ENCODE results near the gene STK31. TPM values are rescaled to one million over a fixed set of nuclear protein-coding genes. Genes with fewer than 3 reads are reported as not detected.

STK31 gene
- polyA plus RNA-seq, 2 donors, result 0.05 to 1.1 TPM

- Histone ChIP-seq H3K27me3 (ENCODE audit: control insufficient read depth in 1 of 2, insufficient read depth in 2 of 2, low read length in 2 of 2) (no peaks in the 10 kb centered on the region), H3K9me3 (ENCODE audit: control insufficient read depth in 2 of 2, insufficient read depth in 1 of 2, low read depth in 1 of 2, low read length in 1 of 2) (no peaks in the 10 kb centered on the region), H3K27ac (ENCODE audit: low read depth in 2 of 2, low read length in 1 of 2) (peak overlapping the region in 1 of 2 donors; percentile 59), H3K4me3 (ENCODE audit: low read depth in 1 of 2, low read length in 2 of 2) (no peak overlapping the region), H3K4me1 (ENCODE audit: control insufficient read depth in 2 of 2, insufficient read depth in 2 of 2, low read length in 1 of 2) (no peaks in the 10 kb centered on the region), H3K36me3 (ENCODE audit: control insufficient read depth in 2 of 2, insufficient read depth in 2 of 2, low read length in 1 of 2) (peaks cover 0 to 2% of the 10 kb centered on the region in 2 donors)
- WGBS, 2 donors, result 28 to 31% methylated on average over 3 of the region's 3 CpGs
These were observed 24.3 kb upstream of the STK31 start for GRCh38 chr7:23685731-23686130.

- Histone ChIP-seq H3K27me3 (ENCODE audit: control insufficient read depth in 1 of 2, insufficient read depth in 2 of 2, low read length in 2 of 2) (no peaks in the 10 kb centered on the region), H3K27ac (ENCODE audit: low read depth in 2 of 2, low read length in 1 of 2) (no peak overlapping the region), H3K9me3 (ENCODE audit: control insufficient read depth in 2 of 2, insufficient read depth in 1 of 2, low read depth in 1 of 2, low read length in 1 of 2) (no peaks in the 10 kb centered on the region), H3K4me1 (ENCODE audit: control insufficient read depth in 2 of 2, insufficient read depth in 2 of 2, low read length in 1 of 2) (no peaks in the 10 kb centered on the region), H3K4me3 (ENCODE audit: low read depth in 1 of 2, low read length in 2 of 2) (no peak overlapping the region), H3K36me3 (ENCODE audit: control insufficient read depth in 2 of 2, insufficient read depth in 2 of 2, low read length in 1 of 2) (peaks cover 0 to 2% of the 10 kb centered on the region in 2 donors)
- 52 to 68% methylated on average over 2 of the region's 2 CpGs for WGBS, 2 donors
These were observed 23.0 kb upstream of the STK31 start for GRCh38 chr7:23687011-23687410.

GRCh38 chr7:23689165-23689564 is 20.9 kb upstream of the STK31 start:
- peaks cover 2 to 3% of the 10 kb centered on the region in 2 donors for H3K36me3 ChIP-seq (ENCODE audit: control insufficient read depth in 2 of 2, insufficient read depth in 2 of 2, low read length in 1 of 2)
- no peaks in the 10 kb centered on the region for H3K9me3 ChIP-seq (ENCODE audit: control insufficient read depth in 2 of 2, insufficient read depth in 1 of 2, low read depth in 1 of 2, low read length in 1 of 2)
- no peak overlapping the region for H3K4me3 ChIP-seq (ENCODE audit: low read depth in 1 of 2, low read length in 2 of 2)
- H3K27me3 ChIP-seq (ENCODE audit: control insufficient read depth in 1 of 2, insufficient read depth in 2 of 2, low read length in 2 of 2), result no peaks in the 10 kb centered on the region
- no peak overlapping the region for H3K27ac ChIP-seq (ENCODE audit: low read depth in 2 of 2, low read length in 1 of 2)
- no peaks in the 10 kb centered on the region for H3K4me1 ChIP-seq (ENCODE audit: control insufficient read depth in 2 of 2, insufficient read depth in 2 of 2, low read length in 1 of 2)
- 80 to 84% methylated on average over 4 of the region's 4 CpGs for WGBS, 2 donors

- H3K27ac ChIP-seq (ENCODE audit: low read depth in 2 of 2, low read length in 1 of 2), result peak overlapping the region; percentile 31 to 66
- no peak overlapping the region for H3K4me3 ChIP-seq (ENCODE audit: low read depth in 1 of 2, low read length in 2 of 2)
- 74 to 82% methylated on average over 4 of the region's 4 CpGs for WGBS, 2 donors
- H3K27me3 ChIP-seq (ENCODE audit: control insufficient read depth in 1 of 2, insufficient read depth in 2 of 2, low read length in 2 of 2), result no peaks in the 10 kb centered on the region
- peaks cover 2 to 3% of the 10 kb centered on the region in 2 donors for H3K36me3 ChIP-seq (ENCODE audit: control insufficient read depth in 2 of 2, insufficient read depth in 2 of 2, low read length in 1 of 2)
- no peaks in the 10 kb centered on the region for H3K9me3 ChIP-seq (ENCODE audit: control insufficient read depth in 2 of 2, insufficient read depth in 1 of 2, low read depth in 1 of 2, low read length in 1 of 2)
- H3K4me1 ChIP-seq (ENCODE audit: control insufficient read depth in 2 of 2, insufficient read depth in 2 of 2, low read length in 1 of 2), result no peaks in the 10 kb centered on the region
These were observed 18.7 kb upstream of the STK31 start for GRCh38 chr7:23691320-23691719.

- peaks cover 3 to 5% of the 10 kb centered on the region in 2 donors for H3K36me3 ChIP-seq (ENCODE audit: control insufficient read depth in 2 of 2, insufficient read depth in 2 of 2, low read length in 1 of 2)
- H3K27me3 ChIP-seq (ENCODE audit: control insufficient read depth in 1 of 2, insufficient read depth in 2 of 2, low read length in 2 of 2), result no peaks in the 10 kb centered on the region
These were observed 16.8 kb upstream of the STK31 start for GRCh38 chr7:23693224-23693623.

GRCh38 chr7:23696916-23697441 is 13.0 kb upstream of the STK31 start:
- Histone ChIP-seq H3K27ac (ENCODE audit: low read depth in 2 of 2, low read length in 1 of 2) (no peak overlapping the region), H3K36me3 (ENCODE audit: control insufficient read depth in 2 of 2, insufficient read depth in 2 of 2, low read length in 1 of 2) (peaks cover 3% of the 10 kb centered on the region in 2 donors)

More at GRCh38 chr7:23693224-23693623, 16.8 kb upstream of the STK31 start:
- H3K4me1 ChIP-seq (ENCODE audit: control insufficient read depth in 2 of 2, insufficient read depth in 2 of 2, low read length in 1 of 2), result no peaks in the 10 kb centered on the region
- no peak overlapping the region for H3K4me3 ChIP-seq (ENCODE audit: low read depth in 1 of 2, low read length in 2 of 2)
- H3K9me3 ChIP-seq (ENCODE audit: control insufficient read depth in 2 of 2, insufficient read depth in 1 of 2, low read depth in 1 of 2, low read length in 1 of 2), result no peaks in the 10 kb centered on the region
- H3K27ac ChIP-seq (ENCODE audit: low read depth in 2 of 2, low read length in 1 of 2), result no peak overlapping the region

GRCh38 chr7:23698822-23699221 is 11.2 kb upstream of the STK31 start:
- Histone ChIP-seq H3K36me3 (ENCODE audit: control insufficient read depth in 2 of 2, insufficient read depth in 2 of 2, low read length in 1 of 2) (peaks cover 3 to 8% of the 10 kb centered on the region in 2 donors), H3K27ac (ENCODE audit: low read depth in 2 of 2, low read length in 1 of 2) (no peak overlapping the region), H3K4me3 (ENCODE audit: low read depth in 1 of 2, low read length in 2 of 2) (no peak overlapping the region), H3K27me3 (ENCODE audit: control insufficient read depth in 1 of 2, insufficient read depth in 2 of 2, low read length in 2 of 2) (no peaks in the 10 kb centered on the region), H3K4me1 (ENCODE audit: control insufficient read depth in 2 of 2, insufficient read depth in 2 of 2, low read length in 1 of 2) (no peaks in the 10 kb centered on the region), H3K9me3 (ENCODE audit: control insufficient read depth in 2 of 2, insufficient read depth in 1 of 2, low read depth in 1 of 2, low read length in 1 of 2) (no peaks in the 10 kb centered on the region)
- 53 to 57% methylated on average over 2 of the region's 2 CpGs for WGBS, 2 donors

More at GRCh38 chr7:23696916-23697441, 13.0 kb upstream of the STK31 start:
- H3K4me1 ChIP-seq (ENCODE audit: control insufficient read depth in 2 of 2, insufficient read depth in 2 of 2, low read length in 1 of 2), result no peaks in the 10 kb centered on the region
- WGBS, 2 donors, result 27 to 38% methylated on average over 7 of the region's 7 CpGs
- H3K27me3 ChIP-seq (ENCODE audit: control insufficient read depth in 1 of 2, insufficient read depth in 2 of 2, low read length in 2 of 2), result no peaks in the 10 kb centered on the region
- no peaks in the 10 kb centered on the region for H3K9me3 ChIP-seq (ENCODE audit: control insufficient read depth in 2 of 2, insufficient read depth in 1 of 2, low read depth in 1 of 2, low read length in 1 of 2)
- no peak overlapping the region for H3K4me3 ChIP-seq (ENCODE audit: low read depth in 1 of 2, low read length in 2 of 2)

GRCh38 chr7:23700046-23700445 is 10.0 kb upstream of the STK31 start:
- Histone ChIP-seq H3K27ac (ENCODE audit: low read depth in 2 of 2, low read length in 1 of 2) (no peak overlapping the region), H3K27me3 (ENCODE audit: control insufficient read depth in 1 of 2, insufficient read depth in 2 of 2, low read length in 2 of 2) (no peaks in the 10 kb centered on the region), H3K36me3 (ENCODE audit: control insufficient read depth in 2 of 2, insufficient read depth in 2 of 2, low read length in 1 of 2) (peaks cover 3 to 11% of the 10 kb centered on the region in 2 donors), H3K9me3 (ENCODE audit: control insufficient read depth in 2 of 2, insufficient read depth in 1 of 2, low read depth in 1 of 2, low read length in 1 of 2) (no peaks in the 10 kb centered on the region), H3K4me1 (ENCODE audit: control insufficient read depth in 2 of 2, insufficient read depth in 2 of 2, low read length in 1 of 2) (no peaks in the 10 kb centered on the region), H3K4me3 (ENCODE audit: low read depth in 1 of 2, low read length in 2 of 2) (no peak overlapping the region)
- WGBS, 2 donors, result 71 to 79% methylated on average over 4 of the region's 4 CpGs

- H3K27me3 ChIP-seq (ENCODE audit: control insufficient read depth in 1 of 2, insufficient read depth in 2 of 2, low read length in 2 of 2), result no peaks in the 10 kb centered on the region
- 69 to 84% methylated on average over 7 of the region's 7 CpGs for WGBS, 2 donors
- H3K4me3 ChIP-seq (ENCODE audit: low read depth in 1 of 2, low read length in 2 of 2), result no peak overlapping the region
- H3K4me1 ChIP-seq (ENCODE audit: control insufficient read depth in 2 of 2, insufficient read depth in 2 of 2, low read length in 1 of 2), result no peaks in the 10 kb centered on the region
- no peaks in the 10 kb centered on the region for H3K9me3 ChIP-seq (ENCODE audit: control insufficient read depth in 2 of 2, insufficient read depth in 1 of 2, low read depth in 1 of 2, low read length in 1 of 2)
- H3K27ac ChIP-seq (ENCODE audit: low read depth in 2 of 2, low read length in 1 of 2), result no peak overlapping the region
- H3K36me3 ChIP-seq (ENCODE audit: control insufficient read depth in 2 of 2, insufficient read depth in 2 of 2, low read length in 1 of 2), result peaks cover 0 to 3% of the 10 kb centered on the region in 2 donors
These were observed 803 bp upstream of the STK31 start for GRCh38 chr7:23709081-23709750.
